Measurements from ENCODE around the gene FAM234A. TPM values are rescaled to one million over a fixed set of nuclear protein-coding genes. Genes with fewer than 3 reads are reported as not detected.

The FAM234A gene
- total and polyA plus RNA-seq, 4 donors = 24.1 to 39.7 (median 27.8) TPM

DNA sequence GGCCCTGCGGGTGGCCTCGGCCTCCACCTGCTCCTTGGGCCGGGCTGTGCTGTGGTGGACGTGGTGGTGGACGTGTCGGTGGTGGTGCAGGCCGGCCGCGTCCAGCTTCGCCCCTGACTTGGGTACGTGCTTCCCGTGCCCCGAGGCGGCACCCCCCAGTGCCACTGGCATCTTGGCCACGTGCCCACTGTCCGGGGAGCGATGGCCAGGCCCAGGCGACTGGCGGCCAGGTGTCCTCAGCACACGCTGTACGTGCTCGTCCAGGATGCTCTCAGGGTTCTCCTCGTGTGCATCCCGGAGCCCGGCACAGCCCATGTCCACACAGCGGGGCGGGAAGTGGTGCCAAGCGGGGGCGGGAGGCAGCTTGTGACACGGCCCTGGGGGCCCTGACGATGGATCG, 63.2 kb downstream of the FAM234A start:
- TF ChIP-seq RAD21 (IDR thresholded peaks at IDR 0.05) (no peak), YY1 (IDR thresholded peaks at IDR 0.05) (no peak), TAF1 (conservative IDR thresholded peaks at IDR 0.05) (no peak), NR2F2 (IDR thresholded peaks at IDR 0.05) (no peak), RXRA (IDR thresholded peaks at IDR 0.05) (no peak), HNF4A (conservative IDR thresholded peaks at IDR 0.05) (no peak), FOXA1 (IDR thresholded peaks at IDR 0.05) (no peak), HNF4G (IDR thresholded peaks at IDR 0.05) (no peak), JUND (IDR thresholded peaks at IDR 0.05) (no peak)
- TF ChIP-seq, protein P1, sequence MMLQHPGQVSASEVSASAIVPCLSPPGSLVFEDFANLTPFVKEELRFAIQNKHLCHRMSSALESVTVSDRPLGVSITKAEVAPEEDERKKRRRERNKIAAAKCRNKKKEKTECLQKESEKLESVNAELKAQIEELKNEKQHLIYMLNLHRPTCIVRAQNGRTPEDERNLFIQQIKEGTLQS (IDR thresholded peaks at IDR 0.05) = no peak
- H3K9me3 ChIP-seq (ENCODE audit: control insufficient read depth in 4 of 4, low read length in 3 of 4) = no peaks in the 10 kb centered on the region
- no peaks in the 10 kb centered on the region for H3K27me3 ChIP-seq (ENCODE audit: control insufficient read depth in 4 of 4, insufficient read depth in 4 of 4, low read length in 3 of 4)
- no peak overlapping the region for H3K9ac ChIP-seq (ENCODE audit: low read depth in 1 of 2, low read length in 2 of 2)
- H3K4me3 ChIP-seq (ENCODE audit: low read depth in 1 of 3, low read length in 3 of 3) = no peak overlapping the region
- no peak overlapping the region for H3K27ac ChIP-seq (ENCODE audit: low read depth in 1 of 2, low read length in 2 of 2)
- H3K4me1 ChIP-seq (ENCODE audit: control insufficient read depth in 4 of 4, insufficient read depth in 4 of 4, low read length in 3 of 4) = no peaks in the 10 kb centered on the region
- peaks cover 0 to 19% (median 3%) of the 10 kb centered on the region in 4 donors for H3K36me3 ChIP-seq (ENCODE audit: control insufficient read depth in 4 of 4, insufficient read depth in 3 of 4, low read depth in 1 of 4, low read length in 3 of 4)
- 98% methylated on average over 32 of the region's 32 CpGs for WGBS
- DNase-seq (ENCODE audit: low spot score) = no peak

DNA sequence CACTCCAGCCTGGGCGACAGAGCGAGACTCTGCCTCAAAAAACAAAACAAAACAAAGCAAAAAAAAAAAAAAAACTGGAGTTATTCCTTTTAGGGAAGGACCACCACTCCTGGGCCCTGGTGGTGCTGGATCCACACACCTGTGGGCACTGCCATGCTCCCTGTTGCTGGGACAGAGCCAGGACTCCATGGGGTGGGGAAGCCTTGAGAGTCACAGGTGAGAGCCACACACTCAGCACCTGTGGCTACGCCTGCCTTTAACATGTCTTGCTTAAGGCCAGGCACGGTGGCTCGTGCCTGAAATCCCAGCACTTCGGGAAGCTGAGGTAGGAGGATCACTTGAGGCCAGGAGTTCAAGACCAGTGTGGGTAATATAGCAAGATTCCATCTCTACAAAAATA, 66.6 kb downstream of the FAM234A start:
- no peak overlapping the region for H3K27ac ChIP-seq (ENCODE audit: low read depth in 1 of 2, low read length in 2 of 2)
- peaks cover 0 to 21% (median 4%) of the 10 kb centered on the region in 4 donors for H3K36me3 ChIP-seq (ENCODE audit: control insufficient read depth in 4 of 4, insufficient read depth in 3 of 4, low read depth in 1 of 4, low read length in 3 of 4)
- TF ChIP-seq JUND (IDR thresholded peaks at IDR 0.05) (no peak), EGR1 (IDR thresholded peaks at IDR 0.05; ENCODE audit: low read depth in 2 of 2) (no peak), HNF4A (conservative IDR thresholded peaks at IDR 0.05) (no peak), SP1 (IDR thresholded peaks at IDR 0.05) (no peak), TAF1 (conservative IDR thresholded peaks at IDR 0.05) (no peak), YY1 (IDR thresholded peaks at IDR 0.05) (no peak), RAD21 (IDR thresholded peaks at IDR 0.05) (no peak), GABPA (IDR thresholded peaks at IDR 0.05 in 1 of 2, conservative IDR thresholded peaks at IDR 0.05 in 1 of 2) (no peak), HNF4G (IDR thresholded peaks at IDR 0.05) (no peak), NR2F2 (IDR thresholded peaks at IDR 0.05) (no peak)
- TF ChIP-seq, protein P1 (IDR thresholded peaks at IDR 0.05) = no peak
- TF ChIP-seq, protein P2, sequence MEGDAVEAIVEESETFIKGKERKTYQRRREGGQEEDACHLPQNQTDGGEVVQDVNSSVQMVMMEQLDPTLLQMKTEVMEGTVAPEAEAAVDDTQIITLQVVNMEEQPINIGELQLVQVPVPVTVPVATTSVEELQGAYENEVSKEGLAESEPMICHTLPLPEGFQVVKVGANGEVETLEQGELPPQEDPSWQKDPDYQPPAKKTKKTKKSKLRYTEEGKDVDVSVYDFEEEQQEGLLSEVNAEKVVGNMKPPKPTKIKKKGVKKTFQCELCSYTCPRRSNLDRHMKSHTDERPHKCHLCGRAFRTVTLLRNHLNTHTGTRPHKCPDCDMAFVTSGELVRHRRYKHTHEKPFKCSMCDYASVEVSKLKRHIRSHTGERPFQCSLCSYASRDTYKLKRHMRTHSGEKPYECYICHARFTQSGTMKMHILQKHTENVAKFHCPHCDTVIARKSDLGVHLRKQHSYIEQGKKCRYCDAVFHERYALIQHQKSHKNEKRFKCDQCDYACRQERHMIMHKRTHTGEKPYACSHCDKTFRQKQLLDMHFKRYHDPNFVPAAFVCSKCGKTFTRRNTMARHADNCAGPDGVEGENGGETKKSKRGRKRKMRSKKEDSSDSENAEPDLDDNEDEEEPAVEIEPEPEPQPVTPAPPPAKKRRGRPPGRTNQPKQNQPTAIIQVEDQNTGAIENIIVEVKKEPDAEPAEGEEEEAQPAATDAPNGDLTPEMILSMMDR (IDR thresholded peaks at IDR 0.05; ENCODE audit: low read depth, low read length, missing input control) = no peak
- TF ChIP-seq, protein P3, sequence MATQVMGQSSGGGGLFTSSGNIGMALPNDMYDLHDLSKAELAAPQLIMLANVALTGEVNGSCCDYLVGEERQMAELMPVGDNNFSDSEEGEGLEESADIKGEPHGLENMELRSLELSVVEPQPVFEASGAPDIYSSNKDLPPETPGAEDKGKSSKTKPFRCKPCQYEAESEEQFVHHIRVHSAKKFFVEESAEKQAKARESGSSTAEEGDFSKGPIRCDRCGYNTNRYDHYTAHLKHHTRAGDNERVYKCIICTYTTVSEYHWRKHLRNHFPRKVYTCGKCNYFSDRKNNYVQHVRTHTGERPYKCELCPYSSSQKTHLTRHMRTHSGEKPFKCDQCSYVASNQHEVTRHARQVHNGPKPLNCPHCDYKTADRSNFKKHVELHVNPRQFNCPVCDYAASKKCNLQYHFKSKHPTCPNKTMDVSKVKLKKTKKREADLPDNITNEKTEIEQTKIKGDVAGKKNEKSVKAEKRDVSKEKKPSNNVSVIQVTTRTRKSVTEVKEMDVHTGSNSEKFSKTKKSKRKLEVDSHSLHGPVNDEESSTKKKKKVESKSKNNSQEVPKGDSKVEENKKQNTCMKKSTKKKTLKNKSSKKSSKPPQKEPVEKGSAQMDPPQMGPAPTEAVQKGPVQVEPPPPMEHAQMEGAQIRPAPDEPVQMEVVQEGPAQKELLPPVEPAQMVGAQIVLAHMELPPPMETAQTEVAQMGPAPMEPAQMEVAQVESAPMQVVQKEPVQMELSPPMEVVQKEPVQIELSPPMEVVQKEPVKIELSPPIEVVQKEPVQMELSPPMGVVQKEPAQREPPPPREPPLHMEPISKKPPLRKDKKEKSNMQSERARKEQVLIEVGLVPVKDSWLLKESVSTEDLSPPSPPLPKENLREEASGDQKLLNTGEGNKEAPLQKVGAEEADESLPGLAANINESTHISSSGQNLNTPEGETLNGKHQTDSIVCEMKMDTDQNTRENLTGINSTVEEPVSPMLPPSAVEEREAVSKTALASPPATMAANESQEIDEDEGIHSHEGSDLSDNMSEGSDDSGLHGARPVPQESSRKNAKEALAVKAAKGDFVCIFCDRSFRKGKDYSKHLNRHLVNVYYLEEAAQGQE (IDR thresholded peaks at IDR 0.05) = no peak
- no peaks in the 10 kb centered on the region for H3K4me1 ChIP-seq (ENCODE audit: control insufficient read depth in 4 of 4, insufficient read depth in 4 of 4, low read length in 3 of 4)
- H3K9ac ChIP-seq (ENCODE audit: low read depth in 1 of 2, low read length in 2 of 2) = no peak overlapping the region
- no peaks in the 10 kb centered on the region for H3K9me3 ChIP-seq (ENCODE audit: control insufficient read depth in 4 of 4, low read length in 3 of 4)
- no peak for DNase-seq (ENCODE audit: low spot score)
- no peak overlapping the region for H3K4me3 ChIP-seq (ENCODE audit: low read depth in 1 of 3, low read length in 3 of 3)
- 96% methylated on average over 6 of the region's 6 CpGs for WGBS
- H3K27me3 ChIP-seq (ENCODE audit: control insufficient read depth in 4 of 4, insufficient read depth in 4 of 4, low read length in 3 of 4) = no peaks in the 10 kb centered on the region

Data from liver (tissue), 9 donors.